GM21447 (cell line): Measurements from ENCODE around the gene COL20A1.
"Not testable (repeated sequence)": the region's sequence is repeated elsewhere in the genome, so short reads cannot be mapped to it uniquely, and the experiment has no call there.

Source experiments
- ATAC-seq: cut with Tn5 transposase; IDR thresholded peaks from one replicate; pipeline ENCODE4 v1.9.1; 2021; ENCODE audit not compliant: unreplicated experiment

The COL20A1 gene

GRCh38 chr20:63371291-63371865 is 78.4 kb downstream of the COL20A1 start:
- no peak for ATAC-seq

DNA sequence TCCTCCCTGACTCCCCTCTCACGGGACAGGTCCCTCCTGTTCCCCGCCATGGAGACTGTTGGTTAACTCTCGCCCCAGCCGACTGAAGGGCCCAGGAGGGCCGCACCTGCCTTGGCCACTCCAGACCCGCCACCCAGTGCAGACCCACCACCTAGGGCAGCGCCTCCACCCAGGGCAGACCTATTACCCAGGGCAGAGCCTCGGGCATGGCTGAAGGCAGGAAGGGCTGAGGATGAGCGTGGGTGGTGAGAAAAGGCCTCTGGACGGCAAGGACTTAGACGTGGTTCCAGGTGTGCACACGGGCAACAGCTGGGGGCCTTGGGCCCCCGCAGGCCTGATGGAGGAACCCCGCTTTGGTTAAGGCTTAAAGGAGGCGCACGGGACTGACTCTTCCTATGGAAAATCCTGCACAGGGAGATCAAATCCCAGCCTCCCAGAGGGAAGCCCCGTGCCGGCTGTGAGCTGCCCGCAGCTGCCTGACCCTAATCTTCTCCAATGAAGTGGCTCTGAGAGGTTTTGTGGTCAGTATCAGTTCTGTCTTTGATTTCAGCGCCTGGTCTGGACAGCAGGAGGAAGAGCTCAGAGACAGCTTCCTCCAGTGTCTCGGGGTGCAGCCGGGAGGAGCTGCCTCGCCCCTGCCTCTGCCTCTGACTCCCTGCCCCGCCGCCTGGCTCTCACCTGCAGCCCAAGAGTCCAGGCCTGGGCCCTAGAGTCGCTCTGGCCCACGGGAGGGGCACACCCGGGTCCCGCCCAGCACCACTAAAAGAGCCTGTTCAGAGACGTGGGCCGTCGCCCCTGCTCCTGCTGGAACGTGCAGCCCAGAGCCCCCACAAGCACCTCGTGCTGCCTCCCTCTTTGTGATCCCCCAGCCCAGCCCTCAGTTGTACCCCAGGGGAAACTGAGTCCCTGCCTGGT is 80.2 kb downstream of the COL20A1 start:
- no peak for ATAC-seq

DNA sequence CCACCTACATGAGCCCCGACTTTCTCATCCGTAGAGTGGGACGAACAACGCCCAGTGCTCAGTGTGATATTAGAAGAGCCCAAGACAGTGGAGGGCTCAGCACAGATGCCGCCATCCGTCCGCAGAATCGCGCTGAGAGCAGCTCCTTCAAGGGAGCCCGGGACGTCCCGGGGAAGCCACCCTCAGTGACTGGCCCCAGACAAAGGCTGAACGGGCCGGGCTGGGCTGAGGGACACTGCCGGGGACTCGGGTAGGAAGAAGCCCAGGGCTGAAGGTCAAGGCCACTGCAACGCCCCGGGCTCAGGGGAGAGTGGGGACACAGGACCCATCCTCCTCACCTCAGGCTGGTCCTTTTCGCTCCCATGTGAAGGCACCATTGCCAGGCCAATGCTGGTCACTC is 81.0 kb downstream of the COL20A1 start:
- no peak for ATAC-seq

GRCh38 chr20:63374504-63374903 is 81.5 kb downstream of the COL20A1 start:
- ATAC-seq, result no peak

- ATAC-seq, result no peak
Observed at GRCh38 chr20:63375438-63375837, 82.5 kb downstream of the COL20A1 start.

DNA sequence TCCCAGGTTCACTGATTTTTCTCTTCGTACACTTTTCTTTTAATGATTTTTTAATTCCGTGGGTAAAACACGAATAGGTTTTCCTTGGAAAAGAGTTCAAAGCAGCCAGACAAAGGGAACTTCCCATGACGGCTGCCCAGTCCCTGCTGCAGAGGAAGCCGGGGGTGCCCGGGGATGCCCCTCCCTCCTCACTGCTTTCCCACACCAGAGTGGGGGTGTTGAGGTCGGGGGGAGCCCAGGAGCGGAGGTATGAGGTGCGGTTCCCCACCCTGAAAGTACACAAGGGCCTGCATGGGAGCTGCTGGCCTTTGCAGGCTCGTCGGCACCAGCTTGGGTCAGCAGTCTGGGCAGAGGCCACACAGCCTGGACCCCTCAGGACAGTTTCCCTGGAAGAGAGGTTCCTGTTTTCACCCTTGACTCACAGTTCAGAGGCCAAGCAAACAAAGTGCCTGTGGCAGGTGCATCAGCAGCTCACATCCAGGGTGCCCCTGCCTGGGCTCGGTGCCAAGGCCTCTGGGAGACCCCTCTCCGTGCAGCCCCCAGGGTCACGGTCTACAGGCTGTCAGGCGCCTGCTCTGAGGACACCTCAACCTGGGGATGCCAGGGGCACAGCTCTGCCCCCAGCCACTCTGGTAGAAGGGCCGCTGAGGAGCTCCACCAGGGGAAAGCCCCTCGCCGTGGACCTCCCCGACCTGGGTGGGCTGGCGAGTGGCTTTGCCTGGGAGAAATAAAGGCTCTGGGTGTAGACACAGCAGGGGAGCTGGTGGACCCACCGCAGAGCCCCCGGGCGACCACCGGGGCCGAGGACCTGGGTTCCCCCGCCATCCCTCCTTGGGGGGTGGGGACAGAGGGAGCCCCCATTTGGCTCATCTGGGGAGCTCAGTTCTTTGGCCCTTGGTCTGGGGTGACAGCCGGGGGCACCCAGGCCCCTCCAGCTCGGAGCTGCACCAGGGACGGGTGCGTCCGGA is 83.6 kb downstream of the COL20A1 start:
- no peak for ATAC-seq

DNA sequence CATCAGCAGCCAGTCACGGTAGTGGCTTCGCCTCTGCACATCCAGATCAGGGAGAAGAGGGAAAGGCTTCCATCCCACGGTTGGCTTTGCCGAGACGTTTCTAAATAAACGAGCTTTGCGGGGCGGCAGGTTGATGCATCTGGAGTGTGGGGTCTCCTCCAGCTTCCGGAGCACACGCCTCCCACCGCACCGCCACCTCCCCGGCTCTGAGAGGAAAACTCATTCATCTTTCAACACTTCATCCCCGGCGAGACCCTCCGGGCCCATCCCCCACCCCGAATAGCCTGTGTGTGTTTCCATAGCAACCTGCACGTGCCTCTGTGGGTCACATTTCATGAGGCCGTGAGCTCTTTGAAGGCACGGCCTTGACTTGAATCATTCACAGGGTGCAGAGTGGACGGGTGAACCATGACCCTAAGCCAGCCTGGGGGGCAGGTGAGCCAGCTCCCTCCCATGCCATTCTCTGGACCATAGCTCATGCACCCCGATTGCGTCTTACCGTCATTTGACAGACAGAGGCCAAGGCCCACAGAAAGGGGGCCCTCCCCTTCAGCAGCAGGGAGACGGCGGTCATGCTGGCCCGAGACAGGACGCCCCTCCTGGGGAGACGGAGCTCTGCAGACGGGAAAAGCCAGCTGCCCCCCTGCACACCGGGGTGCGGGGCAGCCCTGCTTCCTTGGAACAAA is 84.4 kb downstream of the COL20A1 start:
- ATAC-seq, result no peak

DNA sequence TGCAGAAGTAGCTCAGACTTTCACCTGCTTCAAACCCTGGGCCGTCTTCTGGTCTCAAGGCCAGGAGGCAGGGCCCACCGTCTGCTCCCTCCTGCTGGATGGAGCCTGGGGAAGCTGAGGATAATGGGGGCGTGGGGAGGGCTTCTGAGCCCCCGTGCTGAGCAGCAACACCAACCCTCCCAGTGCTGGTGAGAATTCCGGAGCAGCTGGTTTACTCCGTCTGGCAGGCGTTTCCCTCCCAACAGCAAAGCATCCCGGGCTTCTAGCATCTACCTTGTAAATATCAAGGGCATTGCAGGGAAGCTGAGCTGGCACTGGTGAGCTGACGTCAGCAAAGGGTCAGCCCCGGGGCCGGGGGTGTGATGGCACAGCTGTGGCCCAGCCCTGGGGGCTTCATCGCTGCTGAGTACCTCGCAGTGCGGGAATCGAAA is 85.0 kb downstream of the COL20A1 start:
- no peak for ATAC-seq

DNA sequence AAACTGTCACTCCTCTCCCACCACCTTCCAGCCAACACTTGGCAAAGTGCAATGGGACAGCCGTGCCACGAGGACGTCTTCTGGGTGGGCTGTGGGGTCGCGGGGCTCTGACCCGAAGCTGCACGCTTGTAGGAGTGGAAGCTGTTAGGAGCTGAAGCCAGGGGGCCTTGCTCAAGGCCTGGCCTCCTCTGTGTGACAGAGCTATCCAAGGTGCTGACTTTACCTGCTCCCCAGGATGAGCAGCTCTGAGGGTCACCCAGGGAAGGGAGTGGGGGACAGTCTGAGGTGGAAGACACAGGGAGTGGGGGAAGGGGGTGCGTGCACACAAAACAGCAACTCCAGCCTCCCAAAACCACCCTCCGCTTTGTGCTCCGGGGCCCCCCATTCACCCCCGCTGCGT is 85.6 kb downstream of the COL20A1 start:
- no peak for ATAC-seq

DNA sequence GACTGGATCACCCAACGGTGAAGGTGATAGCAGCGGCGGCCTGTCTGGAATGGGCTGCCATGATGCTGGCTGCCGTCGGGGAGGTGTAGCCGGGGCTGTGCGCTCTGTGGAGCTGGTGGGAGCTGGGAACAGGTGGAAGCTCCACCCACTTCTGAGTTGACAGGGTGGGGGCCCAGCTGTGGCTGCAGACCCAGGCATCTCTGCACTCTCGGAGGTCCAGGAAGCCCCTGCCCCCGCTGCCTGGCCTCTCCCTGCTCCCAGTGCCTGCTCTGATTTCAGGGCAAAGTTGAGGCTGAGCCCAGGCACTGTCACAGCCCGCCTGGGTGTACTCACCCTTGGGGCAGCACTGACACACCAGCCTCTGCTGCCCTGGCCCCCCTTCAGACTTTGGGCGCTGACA is 86.3 kb downstream of the COL20A1 start:
- ATAC-seq, result no peak

- ATAC-seq, result not testable (repeated sequence)
Observed at GRCh38 chr20:63379872-63380271, 86.9 kb downstream of the COL20A1 start.

GRCh38 chr20:63380346-63380870 is 87.4 kb downstream of the COL20A1 start:
- no peak for ATAC-seq

GRCh38 chr20:63381781-63382431 is 88.9 kb downstream of the COL20A1 start:
- ATAC-seq, result no peak

- no peak for ATAC-seq
Observed at GRCh38 chr20:63382551-63383300, 89.7 kb downstream of the COL20A1 start.

DNA sequence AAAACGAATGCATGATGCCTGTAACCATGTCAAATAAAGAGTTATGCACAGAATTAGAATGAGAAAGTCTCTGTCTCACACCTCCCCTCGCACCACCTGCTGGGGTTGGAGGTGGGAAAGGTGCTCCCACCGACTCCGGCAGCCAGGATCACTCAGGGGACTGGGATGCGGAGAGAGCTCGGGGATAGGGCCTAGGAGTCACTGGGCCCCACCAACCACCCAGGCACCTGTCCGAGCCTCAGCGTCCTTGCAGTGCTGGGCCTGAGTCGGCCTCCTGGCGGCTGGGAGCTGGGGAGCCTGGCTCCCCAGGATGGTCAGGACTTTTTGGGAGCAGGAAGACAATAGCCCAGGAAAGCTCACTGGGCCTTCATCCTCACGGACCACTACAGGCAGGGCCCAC is 90.6 kb downstream of the COL20A1 start:
- no peak for ATAC-seq

GRCh38 chr20:63384336-63384735 is 91.3 kb downstream of the COL20A1 start:
- ATAC-seq, result no peak
